GM06990 (cell line): ENCODE results near the gene FBXL13.
"Not testable (repeated sequence)": the region's sequence is repeated elsewhere in the genome, so short reads cannot be mapped to it uniquely, and the experiment has no call there.

ENCODE experiments used
- DNase-seq: peaks from one replicate; pipeline ENCODE4 v3.0.0-alpha.2; 2011; ENCODE audit not compliant: insufficient read length; ENCODE audit errors: extremely low read depth
- H3K27me3 ChIP-seq: replicated peaks from 2 replicates; pipeline ENCODE4 v1.6.0; 2011; ENCODE audit warnings: low read length; ENCODE audit not compliant: control insufficient read depth, insufficient read depth
- H3K36me3 ChIP-seq: 2 replicates; pipeline ENCODE4 v1.5.1; 2011; ENCODE audit warnings: low read length; ENCODE audit not compliant: control insufficient read depth, insufficient read depth
- H3K4me3 ChIP-seq: replicated peaks from 2 replicates; pipeline ENCODE4 v1.5.1; 2011; ENCODE audit warnings: low read depth, mild to moderate bottlenecking, control low read depth, low read length
- TF ChIP-seq, protein P1 (sequence below): IDR thresholded peaks from 2 replicates; pipeline ENCODE4 v1.5.1; 2011; ENCODE audit warnings: low read length, control low read depth, mild to moderate bottlenecking, inconsistent platforms; ENCODE audit not compliant: insufficient read depth, poor library complexity, severe bottlenecking

FBXL13 gene

DNA sequence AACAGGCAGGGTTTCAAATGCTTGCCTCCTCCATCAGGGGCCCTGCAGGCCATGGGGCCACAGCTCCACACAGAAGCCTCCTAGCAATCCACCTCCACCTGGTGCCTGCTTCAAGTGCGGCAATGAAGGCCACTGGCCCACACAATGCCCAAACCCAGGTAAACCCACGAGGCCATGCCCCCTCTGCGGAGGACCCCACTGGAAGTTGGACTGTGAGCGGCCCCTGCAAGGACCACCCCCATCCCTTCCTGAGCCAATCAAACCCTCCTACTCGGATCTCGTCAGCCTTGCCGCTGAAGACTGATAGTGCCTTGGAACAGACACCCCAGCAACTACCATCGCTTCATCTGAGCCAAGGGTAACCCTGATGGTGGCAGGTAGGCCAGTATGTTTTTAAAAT is 98.7 kb downstream of the FBXL13 start:
- Histone ChIP-seq H3K4me3 (no peak overlapping the region), H3K27me3 (no peaks in the 10 kb centered on the region), H3K36me3 (no peaks in the 10 kb centered on the region)
- no peak for DNase-seq
- TF ChIP-seq, protein P1, sequence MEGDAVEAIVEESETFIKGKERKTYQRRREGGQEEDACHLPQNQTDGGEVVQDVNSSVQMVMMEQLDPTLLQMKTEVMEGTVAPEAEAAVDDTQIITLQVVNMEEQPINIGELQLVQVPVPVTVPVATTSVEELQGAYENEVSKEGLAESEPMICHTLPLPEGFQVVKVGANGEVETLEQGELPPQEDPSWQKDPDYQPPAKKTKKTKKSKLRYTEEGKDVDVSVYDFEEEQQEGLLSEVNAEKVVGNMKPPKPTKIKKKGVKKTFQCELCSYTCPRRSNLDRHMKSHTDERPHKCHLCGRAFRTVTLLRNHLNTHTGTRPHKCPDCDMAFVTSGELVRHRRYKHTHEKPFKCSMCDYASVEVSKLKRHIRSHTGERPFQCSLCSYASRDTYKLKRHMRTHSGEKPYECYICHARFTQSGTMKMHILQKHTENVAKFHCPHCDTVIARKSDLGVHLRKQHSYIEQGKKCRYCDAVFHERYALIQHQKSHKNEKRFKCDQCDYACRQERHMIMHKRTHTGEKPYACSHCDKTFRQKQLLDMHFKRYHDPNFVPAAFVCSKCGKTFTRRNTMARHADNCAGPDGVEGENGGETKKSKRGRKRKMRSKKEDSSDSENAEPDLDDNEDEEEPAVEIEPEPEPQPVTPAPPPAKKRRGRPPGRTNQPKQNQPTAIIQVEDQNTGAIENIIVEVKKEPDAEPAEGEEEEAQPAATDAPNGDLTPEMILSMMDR: no peak

DNA sequence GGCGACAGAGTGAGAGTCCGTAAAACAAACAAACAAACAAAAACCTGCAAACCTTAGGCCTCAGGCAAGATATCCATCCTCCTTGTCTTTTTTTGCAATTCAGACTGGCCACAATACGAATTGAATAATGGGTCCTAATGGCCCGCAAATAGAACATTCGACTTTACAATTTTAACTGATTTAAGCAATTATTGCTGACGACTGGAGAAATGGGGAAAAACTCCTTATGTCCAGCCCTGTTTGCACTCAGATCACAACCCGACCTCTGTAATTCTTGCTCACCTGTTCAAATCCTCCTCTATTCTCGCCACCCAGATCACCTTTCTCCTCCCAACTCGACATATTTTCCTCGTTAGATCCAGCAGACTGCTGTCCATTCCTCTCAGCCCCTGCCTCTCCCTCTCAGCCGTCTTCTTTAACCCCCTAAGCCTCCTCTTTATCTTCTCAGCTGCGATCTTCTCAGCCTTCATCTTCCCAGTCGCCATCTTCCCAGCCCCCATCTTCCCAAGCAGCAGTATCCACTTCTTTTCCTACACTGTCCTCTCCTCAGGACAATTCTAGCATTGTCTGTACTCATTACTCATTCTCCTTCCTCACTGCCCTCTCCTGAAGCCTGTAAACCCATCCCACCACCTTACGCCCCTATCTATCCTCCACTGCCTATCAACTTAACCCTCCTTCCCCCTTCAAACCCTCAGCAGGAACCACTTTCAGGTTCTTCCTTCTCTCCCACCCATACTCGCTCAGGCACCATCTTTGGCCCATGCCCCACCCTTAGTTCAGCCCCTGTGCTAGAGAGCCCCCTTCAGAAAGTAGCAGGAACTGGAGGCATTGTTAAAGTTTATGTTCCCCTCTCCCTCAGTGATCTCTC is 100.0 kb downstream of the FBXL13 start:
- TF ChIP-seq, protein P1: peak; percentile 26
- DNase-seq: no peak
- Histone ChIP-seq H3K4me3 (no peak overlapping the region), H3K36me3 (no peaks in the 10 kb centered on the region), H3K27me3 (no peaks in the 10 kb centered on the region)

DNA sequence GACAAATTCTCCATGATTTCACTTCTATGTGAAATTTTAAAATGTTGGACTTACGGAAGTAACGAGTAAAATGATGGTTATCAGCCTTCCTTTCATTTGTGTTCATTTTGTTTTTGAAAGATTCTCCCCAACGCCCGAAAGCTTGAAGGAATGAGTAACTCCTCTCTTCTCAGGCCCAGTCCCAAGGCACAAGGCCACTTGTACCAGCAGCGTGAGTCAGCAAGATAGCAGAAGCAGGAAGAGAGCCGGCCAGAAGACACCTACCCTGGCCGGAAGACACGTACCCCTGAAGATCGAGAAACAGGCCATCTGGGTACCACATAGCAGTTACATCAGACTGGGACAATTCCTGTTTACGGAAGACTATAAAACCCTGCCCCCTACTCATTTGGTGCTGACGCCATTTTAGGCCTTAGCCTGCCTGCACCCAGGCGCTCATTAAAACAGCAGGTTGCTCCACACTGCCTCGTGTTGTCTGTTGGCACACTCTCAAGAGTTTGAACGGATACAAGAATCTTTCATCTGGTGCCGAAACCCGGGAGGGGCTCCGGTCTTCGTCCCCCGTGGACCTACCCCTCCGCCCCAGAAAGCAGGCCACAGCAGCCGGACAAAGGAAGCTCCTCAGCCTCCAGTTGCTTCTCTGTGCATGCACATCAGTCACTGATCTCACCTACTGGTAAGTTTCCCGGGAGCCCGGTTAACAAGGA is 101.3 kb downstream of the FBXL13 start:
- Histone ChIP-seq H3K4me3 (no peak overlapping the region), H3K27me3 (no peaks in the 10 kb centered on the region), H3K36me3 (no peaks in the 10 kb centered on the region)
- DNase-seq: no peak
- TF ChIP-seq, protein P1: no peak

DNA sequence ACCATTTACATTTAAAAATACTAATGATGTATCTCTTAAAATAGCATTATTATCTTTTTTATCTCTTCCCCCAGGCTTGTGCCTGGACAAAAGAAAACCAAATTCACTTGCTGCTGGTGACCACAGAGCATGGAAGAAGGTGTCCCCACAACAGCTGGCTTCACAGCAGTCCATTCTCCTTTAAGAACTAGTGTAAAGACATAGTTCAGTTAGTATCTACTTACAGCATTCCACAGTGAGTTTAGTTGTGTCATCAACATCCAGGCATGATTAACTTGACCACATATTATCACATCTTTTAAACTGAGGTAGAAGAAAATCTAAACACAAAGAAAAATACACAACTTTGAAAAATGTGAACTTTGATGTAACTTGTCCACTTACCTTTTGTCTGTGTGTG is 106.8 kb downstream of the FBXL13 start:
- no peaks in the 10 kb centered on the region for H3K27me3 ChIP-seq
- TF ChIP-seq, protein P1: no peak
- H3K4me3 ChIP-seq: no peak overlapping the region
- no peak for DNase-seq
- no peaks in the 10 kb centered on the region for H3K36me3 ChIP-seq

DNA sequence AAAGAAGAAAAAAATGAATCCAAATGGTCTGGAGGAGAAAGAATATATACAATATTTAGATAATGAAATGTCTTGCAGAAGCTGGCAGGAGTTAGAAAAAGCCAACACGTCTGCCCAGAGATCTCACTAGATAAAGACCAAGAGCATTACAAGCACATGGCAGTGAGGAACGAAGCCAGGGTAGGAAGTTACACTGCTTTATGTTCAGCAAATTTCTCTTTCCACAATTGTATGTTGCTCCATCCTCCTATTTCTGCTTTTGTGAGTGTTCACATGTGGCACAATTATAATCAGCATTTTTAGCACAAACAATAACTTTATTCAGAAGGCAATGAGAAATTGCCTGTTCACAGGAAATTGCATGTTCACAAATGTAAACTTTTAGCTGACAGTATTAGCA is 108.1 kb downstream of the FBXL13 start:
- TF ChIP-seq, protein P1: no peak

DNA sequence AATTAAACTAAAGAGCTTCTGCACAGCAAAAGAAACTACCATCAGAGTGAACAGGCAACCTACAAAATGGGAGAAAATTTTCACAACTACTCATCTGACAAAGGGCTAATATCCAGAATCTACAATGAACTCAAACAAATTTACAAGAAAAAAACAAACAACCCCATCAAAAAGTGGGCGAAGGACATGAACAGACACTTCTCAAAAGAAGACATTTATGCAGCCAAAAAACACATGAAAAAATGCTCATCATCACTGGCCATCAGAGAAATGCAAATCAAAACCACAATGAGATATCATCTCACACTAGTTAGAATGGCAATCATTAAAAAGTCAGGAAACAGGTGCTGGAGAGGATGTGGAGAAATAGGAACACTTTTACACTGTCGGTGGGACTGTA is 112.6 kb downstream of the FBXL13 start:
- H3K36me3 ChIP-seq, DNase-seq: not testable (repeated sequence)

More for the DNA sequence above, 108.1 kb downstream of the FBXL13 start:
- Histone ChIP-seq H3K27me3 (no peaks in the 10 kb centered on the region), H3K36me3 (no peaks in the 10 kb centered on the region), H3K4me3 (no peak overlapping the region)
- DNase-seq: no peak

DNA sequence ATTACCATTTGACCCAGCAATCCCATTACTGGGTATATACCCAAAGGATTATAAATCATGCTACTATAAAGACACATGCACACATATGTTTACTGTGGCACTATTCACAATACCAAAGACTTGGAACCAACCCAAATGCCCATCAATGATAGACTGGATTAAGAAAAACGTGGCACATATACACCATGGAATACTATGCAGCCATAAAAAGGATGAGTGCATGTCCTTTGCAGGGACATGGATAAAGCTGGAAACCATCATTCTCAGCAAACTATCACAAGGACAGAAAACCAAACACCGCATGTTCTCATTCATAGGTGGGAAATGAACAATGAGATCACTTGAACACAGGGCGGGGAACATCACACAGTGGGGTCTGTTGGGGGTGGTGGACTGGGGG is 116.6 kb downstream of the FBXL13 start:
- DNase-seq, H3K27me3 ChIP-seq, H3K4me3 ChIP-seq, H3K36me3 ChIP-seq: not testable (repeated sequence)

More for the DNA sequence above, 112.6 kb downstream of the FBXL13 start:
- not testable (repeated sequence) for H3K27me3 ChIP-seq, H3K4me3 ChIP-seq

DNA sequence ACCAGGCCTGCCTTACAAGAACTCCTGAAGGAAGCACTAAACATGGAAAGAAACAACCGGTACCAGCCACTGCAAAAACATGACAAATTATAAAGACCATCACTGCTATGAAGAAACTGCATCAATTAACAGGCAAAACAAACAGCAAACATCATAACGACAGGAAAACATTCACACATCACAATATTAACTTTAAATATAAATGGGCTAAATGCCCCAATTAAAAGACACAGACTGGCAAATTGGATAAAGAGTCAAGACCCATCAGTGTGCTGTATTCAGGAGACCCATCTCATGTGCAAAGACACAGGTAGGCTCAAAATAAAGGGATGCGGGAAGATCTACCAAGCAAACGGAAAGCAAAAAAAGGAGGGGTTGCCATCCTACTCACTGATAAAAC is 120.2 kb downstream of the FBXL13 start:
- H3K27me3 ChIP-seq, H3K4me3 ChIP-seq, DNase-seq, H3K36me3 ChIP-seq: not testable (repeated sequence)
